ENCODE data around the gene TMEM82.

The TMEM82 gene

DNA sequence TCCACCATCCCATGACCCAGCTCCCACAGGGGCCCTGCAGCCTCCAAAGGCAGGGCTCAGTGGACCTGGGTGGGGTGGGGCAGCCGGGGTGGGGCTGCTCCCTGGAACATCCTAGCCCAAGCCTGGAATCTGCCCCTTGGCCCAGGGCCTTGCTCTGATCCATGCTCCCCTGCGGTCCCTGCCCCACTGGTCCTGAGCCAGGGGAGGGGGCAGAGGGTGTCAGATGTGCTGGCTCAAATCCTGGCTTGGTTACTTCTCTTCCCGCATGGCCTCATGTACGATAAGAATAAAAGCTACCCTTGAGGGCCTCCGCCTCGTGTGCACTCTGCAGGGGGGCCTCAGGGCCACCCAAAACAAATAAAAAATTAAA is 5.4 kb upstream of the TMEM82 start:
- no peak for DNase-seq

GRCh38 chr1:15737324-15738319 is 4.7 kb upstream of the TMEM82 start:
- no peak for DNase-seq

DNA sequence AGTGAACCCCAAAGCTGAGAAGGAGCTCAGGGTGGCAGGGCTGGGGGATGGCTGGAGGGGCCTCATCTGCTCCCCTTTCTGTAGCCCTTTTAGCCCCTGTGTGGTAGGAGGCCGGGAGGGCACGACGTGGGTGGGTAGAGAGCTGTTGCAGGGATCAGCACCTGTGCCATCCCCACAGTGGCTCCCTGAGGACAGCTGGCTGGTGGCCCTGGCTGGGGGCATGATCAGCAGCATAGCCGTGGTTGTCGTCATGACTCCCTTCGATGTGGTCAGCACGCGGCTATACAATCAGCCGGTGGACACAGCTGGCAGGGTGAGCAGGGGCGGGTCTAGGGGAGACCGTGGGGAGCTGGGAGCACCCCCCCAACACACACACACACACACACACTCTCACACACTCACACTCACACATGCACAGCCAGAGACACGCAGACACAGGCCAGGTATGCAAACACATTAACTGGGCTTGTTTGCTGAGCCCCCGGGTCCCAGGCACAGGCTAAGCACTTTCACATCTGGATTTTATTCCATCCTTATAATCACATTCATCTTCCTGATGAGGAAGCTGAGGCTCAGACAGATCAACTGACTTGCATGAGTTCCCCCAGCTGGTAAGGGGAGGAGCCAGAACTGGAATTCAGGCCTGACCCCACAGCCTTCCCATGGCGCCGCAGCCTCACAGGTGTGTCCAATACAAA is 3.7 kb upstream of the TMEM82 start:
- no peak for DNase-seq

DNA sequence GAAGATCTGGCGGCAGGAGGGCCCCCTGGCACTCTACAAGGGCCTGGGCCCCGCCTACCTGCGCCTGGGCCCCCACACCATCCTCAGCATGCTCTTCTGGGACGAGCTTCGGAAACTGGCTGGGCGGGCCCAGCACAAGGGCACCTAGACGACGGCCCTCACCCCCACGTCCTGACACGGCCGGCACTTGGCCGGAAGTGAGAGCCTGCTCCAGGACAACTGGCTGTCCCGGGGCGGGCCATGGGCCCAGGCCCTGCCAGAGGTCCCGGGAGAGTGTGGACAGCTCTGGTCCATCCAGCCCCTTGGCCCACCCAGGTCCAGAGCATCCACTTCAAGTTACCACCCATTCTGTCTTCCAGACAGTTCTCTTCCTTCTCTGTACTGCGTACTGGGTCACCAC is 3.0 kb upstream of the TMEM82 start:
- no peak for DNase-seq

DNA sequence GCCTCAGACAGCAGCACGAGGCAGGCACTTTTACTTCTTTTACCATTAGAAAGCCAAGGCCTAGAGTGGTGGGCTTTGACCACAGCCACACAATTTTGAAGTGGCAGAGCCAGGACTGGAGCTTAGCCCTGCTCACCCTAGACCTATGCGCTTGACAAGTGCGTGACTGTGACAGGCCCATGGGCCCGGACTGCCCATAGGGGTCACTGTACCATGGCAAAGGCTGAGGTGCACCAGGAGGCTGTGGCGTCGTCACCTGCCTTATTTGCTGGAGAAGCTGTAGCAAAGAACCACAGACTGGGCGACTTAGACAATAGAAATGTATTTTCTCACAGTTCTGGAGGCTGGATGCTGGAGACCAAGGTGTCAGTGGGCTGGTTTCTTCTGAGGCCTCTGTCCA is 2.6 kb upstream of the TMEM82 start:
- no peak for DNase-seq

- DNase-seq = peak; percentile 68
These were observed 1.1 kb upstream of the TMEM82 start for GRCh38 chr1:15740924-15741850.

DNA sequence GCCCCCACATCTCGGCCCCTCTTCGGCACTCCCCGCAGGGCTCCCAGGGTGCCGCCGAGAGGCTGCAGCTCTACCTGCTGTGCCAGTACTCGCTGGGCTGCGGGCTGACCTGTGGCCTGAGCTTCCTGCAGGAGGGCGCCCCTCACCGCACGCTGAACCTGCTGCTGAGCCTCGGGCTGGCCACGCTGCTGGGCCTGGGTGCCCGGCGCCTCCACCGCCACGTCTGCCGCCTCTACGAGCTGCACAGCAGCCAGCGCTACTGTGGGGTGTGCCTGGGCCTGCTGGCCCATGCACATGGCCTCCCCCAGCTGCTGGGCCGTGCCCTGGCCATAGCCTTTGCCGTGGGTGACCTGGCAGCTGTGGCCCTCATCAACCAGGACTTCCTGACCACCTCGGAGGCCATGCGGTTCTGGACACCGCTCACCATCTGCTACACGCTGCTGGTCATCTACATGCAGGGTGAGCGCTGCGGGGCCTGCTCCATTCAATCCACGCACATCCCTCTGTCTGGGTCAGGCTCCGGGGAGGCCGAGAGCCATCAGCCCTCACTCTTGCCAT is 1.9 kb downstream of the TMEM82 start:
- DNase-seq = no peak

- no peak for DNase-seq
These were observed 5.1 kb downstream of the TMEM82 start for GRCh38 chr1:15747378-15747777.

- DNase-seq = no peak
These were observed 6.0 kb downstream of the TMEM82 start for GRCh38 chr1:15748264-15748663.

DNA sequence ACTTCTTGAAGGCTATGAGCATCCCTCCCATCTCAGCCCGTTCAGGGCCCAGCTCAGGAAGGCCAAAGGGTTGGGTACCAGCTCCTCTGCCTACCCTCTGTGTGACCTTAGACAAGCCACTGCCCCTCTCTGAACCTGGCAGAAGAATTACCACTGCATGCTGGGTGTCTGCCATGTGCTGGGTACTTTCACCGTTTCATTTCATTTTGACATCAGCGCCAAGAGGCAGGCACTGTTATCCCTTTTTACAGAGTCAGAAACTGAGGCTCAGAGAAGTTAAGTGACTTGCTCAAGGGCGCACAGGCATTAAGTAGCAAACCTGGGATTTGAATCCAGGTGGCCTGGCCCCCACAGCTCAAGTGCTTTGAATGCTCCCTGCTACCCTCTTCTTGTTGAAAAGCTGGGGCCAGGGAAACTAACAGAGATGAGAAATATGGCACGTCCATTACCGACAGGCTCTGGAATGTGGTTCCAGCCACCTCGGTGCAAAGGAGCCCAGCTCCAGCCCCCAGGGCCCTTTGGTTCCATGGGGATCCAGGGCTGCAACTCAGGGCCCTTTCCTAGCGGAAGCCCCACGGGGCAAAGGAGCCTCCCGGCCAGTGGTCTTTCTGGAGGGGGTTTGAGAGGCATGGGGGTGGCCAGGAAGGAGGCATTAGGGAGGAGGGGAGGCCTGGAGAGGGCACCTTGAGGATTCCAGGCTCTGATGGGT is 6.5 kb downstream of the TMEM82 start:
- no peak for DNase-seq

DNA sequence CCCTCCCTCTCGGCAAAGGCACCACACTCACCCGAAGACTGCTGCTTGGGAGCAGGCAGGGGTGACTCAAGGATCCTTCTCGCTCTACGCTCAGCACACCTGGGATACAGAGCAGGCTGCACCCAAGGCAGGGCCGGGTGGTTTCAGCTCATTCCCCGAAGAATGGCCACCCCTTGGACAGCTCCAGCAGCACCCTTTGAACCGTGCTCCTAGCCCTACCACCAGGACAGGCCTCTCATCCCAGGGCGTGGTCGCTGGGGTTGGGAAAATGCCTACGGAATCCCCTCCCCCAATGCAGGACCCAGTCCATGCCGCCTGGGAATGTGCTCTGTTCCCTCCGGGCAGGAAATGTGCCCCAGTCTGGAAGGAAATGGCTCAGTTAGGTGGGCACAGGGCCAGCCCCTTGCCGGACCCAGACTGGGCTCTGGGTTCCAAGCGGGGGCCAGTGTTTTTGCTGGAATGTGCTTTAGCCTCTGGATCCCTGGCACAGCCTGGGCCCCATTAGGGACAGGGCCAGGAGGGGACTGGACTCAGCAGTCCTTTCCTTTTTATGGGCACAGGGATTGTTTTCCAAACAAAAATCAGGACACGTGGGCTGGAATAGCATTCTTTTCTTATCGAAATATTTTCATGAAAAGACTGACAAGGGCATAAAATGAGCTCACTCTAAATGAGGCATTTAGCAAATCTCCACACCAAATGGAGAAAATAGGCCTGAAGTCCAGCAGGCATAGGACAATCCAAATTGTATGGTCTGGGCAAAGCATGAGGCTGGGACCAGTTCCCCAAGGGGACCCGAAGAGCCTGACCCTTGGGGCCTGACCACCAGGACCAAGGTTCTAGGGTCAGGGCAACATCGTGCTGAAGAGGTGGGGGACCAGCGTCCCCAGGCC is 7.3 kb downstream of the TMEM82 start:
- no peak for DNase-seq

- no peak for DNase-seq
These were observed 8.6 kb downstream of the TMEM82 start for GRCh38 chr1:15750924-15751323.

DNA sequence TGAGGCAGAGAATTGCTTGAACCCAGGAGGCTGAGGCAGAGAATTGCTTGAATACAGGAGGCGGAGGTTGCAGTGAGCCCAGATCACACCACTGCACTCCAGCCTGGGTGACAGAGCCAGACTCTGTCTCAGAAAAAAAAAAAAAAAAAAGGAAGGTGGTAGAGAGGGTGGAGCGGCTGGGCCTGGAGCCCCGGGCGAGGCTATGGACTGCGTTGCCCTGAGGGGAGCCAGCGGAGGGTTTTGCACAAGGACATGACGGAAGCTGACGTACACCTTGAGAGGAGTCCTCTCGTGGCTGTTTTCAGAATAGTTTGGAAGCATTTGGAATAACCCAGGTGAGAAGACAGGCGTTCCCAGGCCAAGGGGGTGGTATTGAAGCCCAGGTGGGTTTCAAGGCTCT is 9.4 kb downstream of the TMEM82 start:
- DNase-seq = no peak

DNA sequence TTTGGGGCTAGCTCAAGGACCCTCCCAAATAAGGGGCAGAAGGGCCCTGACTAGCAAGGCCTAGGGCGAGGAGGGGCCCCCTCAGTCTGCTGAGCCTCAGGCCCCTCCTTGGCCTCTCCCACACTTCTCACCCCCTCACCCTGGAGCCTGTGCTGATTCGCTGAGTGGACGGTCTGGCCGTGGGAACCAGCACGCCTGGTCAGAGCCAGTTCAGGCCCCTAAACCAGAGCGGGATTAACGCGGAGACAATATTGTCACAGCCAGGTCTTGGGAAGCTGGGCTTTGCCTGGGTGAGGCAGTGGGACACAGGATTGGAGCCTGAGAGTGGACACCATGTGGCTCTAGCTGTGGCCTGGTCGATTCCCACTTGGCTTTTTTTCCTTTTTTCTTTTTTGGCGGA is 11.5 kb downstream of the TMEM82 start:
- no peak for DNase-seq

- no peak for DNase-seq
These were observed 12.8 kb downstream of the TMEM82 start for GRCh38 chr1:15755021-15755645.

GRCh38 chr1:15755646-15756040 is 13.3 kb downstream of the TMEM82 start:
- DNase-seq = no peak

DNA sequence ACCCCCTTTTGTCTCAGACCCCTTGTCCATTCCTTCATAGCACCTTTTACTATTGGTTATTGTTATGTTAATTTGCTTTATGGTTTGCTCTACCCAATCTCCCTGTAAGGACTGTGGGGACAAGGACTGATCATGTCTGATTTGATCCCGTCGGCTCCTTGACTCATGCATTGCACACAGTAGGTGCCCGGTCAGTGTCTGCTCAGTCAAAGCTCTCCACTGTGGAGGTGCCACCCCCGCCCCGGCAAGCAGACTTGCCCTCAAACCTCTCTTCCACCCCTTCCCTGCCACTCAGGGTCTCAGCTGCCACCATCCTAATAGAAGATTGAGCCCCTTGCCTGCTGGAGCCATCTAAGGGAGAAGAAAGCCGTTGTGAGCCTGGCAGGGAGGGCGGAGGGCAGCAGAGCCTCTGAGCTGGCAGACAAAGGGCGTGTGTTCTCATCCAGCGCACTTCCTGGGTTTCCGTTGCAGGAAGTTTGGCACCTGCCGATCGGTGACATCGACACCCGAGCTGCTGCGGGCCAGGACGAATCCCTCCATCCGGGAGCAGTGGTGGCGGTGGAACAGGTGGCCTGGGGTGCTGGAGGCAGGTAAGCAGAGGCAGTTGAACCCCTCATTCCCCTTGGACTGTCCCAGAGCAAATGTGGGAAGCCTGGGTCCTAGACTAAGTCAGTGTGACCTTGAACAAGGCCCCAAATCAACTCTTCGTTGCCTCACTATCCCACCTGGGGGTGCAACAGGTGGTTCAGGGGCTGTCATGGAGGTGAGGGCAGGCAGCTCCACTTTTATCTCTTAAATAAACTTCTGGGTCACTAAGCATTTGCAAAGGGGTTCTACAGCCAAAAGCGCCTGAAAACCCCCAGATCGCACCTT is 14.1 kb downstream of the TMEM82 start:
- no peak for DNase-seq

- DNase-seq = no peak
These were observed 14.8 kb downstream of the TMEM82 start for GRCh38 chr1:15757016-15757543.
